CD4-positive, CD25-positive, alpha-beta regulatory T cell (primary cell): Measurements from ENCODE around the gene CDPF1. TPM values are rescaled to one million over a fixed set of nuclear protein-coding genes. Genes with fewer than 3 reads are reported as not detected.
A peak's percentile ranks its signal among the peaks of the same experiment; 100 is the strongest.

Experiments
- ATAC-seq, 2 donors: fragments of 150-1000 bp; cut with Tn5 transposase; one replicate each; pipeline ENCODE4 v1.10.0; 2021; ENCODE audit warnings: low read depth in 2 of 2, moderate number of reproducible peaks in 2 of 2, moderate library complexity in 1 of 2
- DNase-seq, 3 donors: peaks; one replicate each; pipeline versions ENCODE4 v3.0.0 to v3.0.0-alpha.2; 2012 to 2022; ENCODE audit warnings: mixed read lengths in 1 of 3
- H3K27ac ChIP-seq: one replicate; pipeline ENCODE4 v1.7.0; 2013; ENCODE audit warnings: mild to moderate bottlenecking, low read length; ENCODE audit not compliant: insufficient read depth, poor library complexity, severe bottlenecking
- H3K27me3 ChIP-seq: one replicate; pipeline ENCODE4 v1.7.0; 2013; ENCODE audit warnings: low read length; ENCODE audit not compliant: control insufficient read depth, insufficient read depth
- H3K36me3 ChIP-seq: one replicate; pipeline ENCODE4 v1.7.0; 2013; ENCODE audit warnings: mild to moderate bottlenecking, low read length, moderate library complexity; ENCODE audit not compliant: control insufficient read depth, insufficient read depth
- H3K4me1 ChIP-seq: 2 replicates; pipeline ENCODE4 v1.7.0; 2013; ENCODE audit warnings: mild to moderate bottlenecking, low read length; ENCODE audit not compliant: insufficient read depth, control insufficient read depth, poor library complexity, severe bottlenecking
- H3K4me3 ChIP-seq: one replicate; pipeline ENCODE4 v1.7.0; 2013; ENCODE audit warnings: low read depth, mild to moderate bottlenecking, low read length, moderate library complexity
- H3K9me3 ChIP-seq, 2 experiments: 1 replicate in 1 of 2; 2 replicates in 1 of 2; pipeline ENCODE4 v1.7.0; 2013; ENCODE audit warnings: low read length in 2 of 2, mild to moderate bottlenecking in 1 of 2, moderate library complexity in 1 of 2; ENCODE audit not compliant: control insufficient read depth in 2 of 2
- H3K27ac Mint-ChIP-seq, 3 donors: one replicate each; pipeline ENCODE4 v1.8.0; 2020 to 2022; ENCODE audit warnings: mild to moderate bottlenecking in 3 of 3, mixed read lengths in 3 of 3, moderate library complexity in 2 of 3
- H3K27me3 Mint-ChIP-seq: one replicate; pipeline ENCODE4 v1.8.0; 2022; ENCODE audit warnings: mild to moderate bottlenecking, mixed read lengths
- H3K36me3 Mint-ChIP-seq: one replicate; pipeline ENCODE4 v1.8.0; 2020; ENCODE audit warnings: mixed read lengths
- H3K4me1 Mint-ChIP-seq, 4 donors: one replicate each; pipeline ENCODE4 v1.8.0; 2020 to 2022; ENCODE audit warnings: mixed read lengths in 4 of 4, mild to moderate bottlenecking in 1 of 4
- H3K4me3 Mint-ChIP-seq, 4 donors: one replicate each; pipeline ENCODE4 v1.8.0; 2020 to 2022; ENCODE audit warnings: mild to moderate bottlenecking in 4 of 4, mixed read lengths in 4 of 4, moderate library complexity in 3 of 4
- H3K9me3 Mint-ChIP-seq, 7 donors: one replicate each; pipeline ENCODE4 v1.8.0; 2020 to 2022; ENCODE audit warnings: mixed read lengths in 7 of 7, mild to moderate bottlenecking in 3 of 7, moderate library complexity in 2 of 7
- polyA plus RNA-seq, 4 donors: library from polyadenylated mRNA; unstranded; fragments of 300-500 nt; fragmentation: Illumina TruSeq; gene quantifications; one replicate each; pipeline ENCODE4 v1.2.3, GENCODE V29; 2021
- total RNA-seq: library from RNA; stranded (reverse); gene quantifications from one replicate; pipeline ENCODE4 v1.2.3, GENCODE V29; 2022

Gene CDPF1
- total and polyA plus RNA-seq, 5 donors from 2014 or later = 5.5 to 24.7 (median 18.2) TPM

- H3K4me1 Mint-ChIP-seq = no peaks in the 10 kb centered on the region
- no peaks in the 10 kb centered on the region for H3K27me3 ChIP-seq
- H3K27ac ChIP-seq = no peak overlapping the region
- peaks cover 12% of the 10 kb centered on the region for H3K36me3 ChIP-seq
- H3K27me3 Mint-ChIP-seq = no peaks in the 10 kb centered on the region
- no peak overlapping the region for H3K4me3 ChIP-seq
- H3K36me3 Mint-ChIP-seq = peaks cover 14% of the 10 kb centered on the region
- H3K27ac Mint-ChIP-seq = no peak overlapping the region
- H3K4me3 Mint-ChIP-seq = no peak overlapping the region
- DNase-seq (no peak), ATAC-seq (no peak)
- no peaks in the 10 kb centered on the region for H3K4me1 ChIP-seq
- H3K9me3 Mint-ChIP-seq = no peaks in the 10 kb centered on the region
- H3K9me3 ChIP-seq = no peaks in the 10 kb centered on the region
These were observed 51.8 kb downstream of the CDPF1 start for GRCh38 chr22:46198274-46198673.

GRCh38 chr22:46196278-46196677 is 53.8 kb downstream of the CDPF1 start:
- peaks cover 19% of the 10 kb centered on the region for H3K36me3 Mint-ChIP-seq
- H3K27me3 Mint-ChIP-seq = no peaks in the 10 kb centered on the region
- H3K9me3 ChIP-seq = no peaks in the 10 kb centered on the region
- peak overlapping the region in 1 of 3 donors; percentile 41 for H3K27ac Mint-ChIP-seq
- no peaks in the 10 kb centered on the region for H3K4me1 Mint-ChIP-seq
- H3K4me3 Mint-ChIP-seq = no peak overlapping the region
- no peaks in the 10 kb centered on the region for H3K4me1 ChIP-seq
- peaks cover 9% of the 10 kb centered on the region for H3K36me3 ChIP-seq
- no peak overlapping the region for H3K27ac ChIP-seq
- H3K9me3 Mint-ChIP-seq = peaks cover 0 to 1% (median 0%) of the 10 kb centered on the region in 7 donors
- H3K27me3 ChIP-seq = no peaks in the 10 kb centered on the region
- H3K4me3 ChIP-seq = no peak overlapping the region
- no peak for DNase-seq
- ATAC-seq = no peak

- no peak overlapping the region for H3K4me3 Mint-ChIP-seq
- H3K9me3 Mint-ChIP-seq = peaks cover 0 to 1% (median 0%) of the 10 kb centered on the region in 7 donors
- H3K27me3 Mint-ChIP-seq = no peaks in the 10 kb centered on the region
- H3K27ac ChIP-seq = no peak overlapping the region
- H3K4me1 Mint-ChIP-seq = no peaks in the 10 kb centered on the region
- no peak overlapping the region for H3K4me3 ChIP-seq
- no peaks in the 10 kb centered on the region for H3K4me1 ChIP-seq
- ATAC-seq (no peak), DNase-seq (no peak)
- peaks cover 19% of the 10 kb centered on the region for H3K36me3 Mint-ChIP-seq
- no peaks in the 10 kb centered on the region for H3K9me3 ChIP-seq
- no peaks in the 10 kb centered on the region for H3K27me3 ChIP-seq
- H3K36me3 ChIP-seq = peaks cover 9% of the 10 kb centered on the region
- H3K27ac Mint-ChIP-seq = no peak overlapping the region
These were observed 54.5 kb downstream of the CDPF1 start for GRCh38 chr22:46195487-46196165.

Other genes starting within 250 kb of the CDPF1 start
- 10.3 TPM for gene PPARA, start 99.8 kb downstream of the CDPF1 start, total RNA-seq
- gene PPARA, start 99.8 kb downstream of the CDPF1 start, polyA plus RNA-seq = 1 to 10 TPM in 3 of 4 donors, under 1 TPM in 1; 0.67 to 4.2 (median 3.2) TPM
- not detected for gene PKDREJ, start 13.1 kb upstream of the CDPF1 start, total RNA-seq
- gene PKDREJ, start 13.1 kb upstream of the CDPF1 start, polyA plus RNA-seq = under 1 TPM in 1 of 4 donors, not detected in 3; 0.19 TPM
- gene TTC38, start 17.7 kb upstream of the CDPF1 start, total RNA-seq = 7.1 TPM
- gene TTC38, start 17.7 kb upstream of the CDPF1 start, polyA plus RNA-seq = 10 to 100 TPM in 1 of 4 donors, 1 to 10 TPM in 3; 5.1 to 10.9 (median 5.7) TPM
- 1.3 TPM for gene GTSE1, start 46.6 kb upstream of the CDPF1 start, total RNA-seq
- gene GTSE1, start 46.6 kb upstream of the CDPF1 start, polyA plus RNA-seq = under 1 TPM in 3 of 4 donors, not detected in 1; 0.17 to 0.73 (median 0.21) TPM
- gene TRMU, start 85.4 kb upstream of the CDPF1 start, total RNA-seq = 63.3 TPM
- 10 to 100 TPM; 11.0 to 17.8 (median 16.4) TPM for gene TRMU, start 85.4 kb upstream of the CDPF1 start, polyA plus RNA-seq